Stimulated activated CD4-positive, alpha-beta T cell treated with anti-CD3 and anti-CD28 coated beads, Interleukin-1b, Interleukin-23, amount 100 ng/mL, for 4 hours (primary cell): Measurements from ENCODE around the gene TCF25.
A peak's percentile ranks its signal among the peaks of the same experiment; 100 is the strongest.

Experiments used
- DNase-seq, 2 donors: peaks; one replicate each; pipeline ENCODE4 v3.0.0-alpha.2; 2020; ENCODE audit warnings: low read depth in 2 of 2

Gene TCF25

DNA sequence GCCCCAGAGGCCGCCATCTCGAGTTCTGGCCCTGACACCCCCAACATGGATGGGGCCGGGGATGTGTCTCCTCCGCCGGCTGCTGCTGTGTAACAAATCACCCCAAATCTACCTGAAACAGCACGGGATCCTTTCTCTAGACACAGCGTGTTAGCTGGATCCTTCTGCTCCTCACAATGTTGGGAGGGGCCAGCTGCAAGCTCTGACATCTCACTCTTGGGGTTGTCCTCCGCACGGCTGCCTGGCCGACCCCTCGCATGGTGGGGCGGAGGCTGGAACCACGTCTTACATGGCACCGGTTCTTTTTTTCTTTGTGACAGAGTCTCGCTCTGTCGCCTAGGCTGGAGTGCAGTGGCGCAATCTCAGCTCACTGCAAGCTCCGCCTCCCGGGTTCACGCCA lies 63.6 kb downstream of the TCF25 start:
- DNase-seq: no peak

DNA sequence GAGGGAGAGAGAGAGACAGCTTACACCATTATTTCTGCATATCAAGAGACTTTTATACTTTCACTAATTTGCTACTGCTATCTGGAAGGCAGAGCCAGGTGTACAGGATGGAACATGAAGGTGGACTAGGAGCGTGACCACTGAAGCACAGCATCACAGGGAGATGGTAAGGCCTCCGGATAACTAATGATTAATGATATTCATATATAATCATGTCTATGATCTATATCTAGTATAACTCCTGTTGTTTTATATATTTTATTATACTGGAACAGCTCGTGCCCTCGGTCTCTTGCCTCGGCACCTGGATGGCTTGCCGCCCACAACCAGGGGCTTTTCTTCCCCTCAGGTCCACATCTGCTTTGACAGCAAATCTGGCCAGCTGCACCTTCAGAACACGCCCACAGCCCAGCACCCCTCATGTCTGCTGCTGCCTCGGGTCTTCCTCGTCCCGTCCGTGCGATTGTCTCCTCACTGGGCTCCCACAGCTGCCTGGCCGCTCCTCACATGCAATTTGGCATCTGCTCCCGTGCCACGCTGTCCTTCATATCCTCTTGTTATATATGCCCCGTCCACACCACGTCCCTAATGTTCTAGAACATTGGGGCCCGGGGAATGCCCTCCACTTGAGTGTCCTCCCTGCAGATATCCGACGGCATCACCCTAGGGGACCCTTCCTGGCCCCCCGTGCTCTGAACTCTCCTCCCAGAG lies 64.9 kb downstream of the TCF25 start:
- no peak for DNase-seq

DNA sequence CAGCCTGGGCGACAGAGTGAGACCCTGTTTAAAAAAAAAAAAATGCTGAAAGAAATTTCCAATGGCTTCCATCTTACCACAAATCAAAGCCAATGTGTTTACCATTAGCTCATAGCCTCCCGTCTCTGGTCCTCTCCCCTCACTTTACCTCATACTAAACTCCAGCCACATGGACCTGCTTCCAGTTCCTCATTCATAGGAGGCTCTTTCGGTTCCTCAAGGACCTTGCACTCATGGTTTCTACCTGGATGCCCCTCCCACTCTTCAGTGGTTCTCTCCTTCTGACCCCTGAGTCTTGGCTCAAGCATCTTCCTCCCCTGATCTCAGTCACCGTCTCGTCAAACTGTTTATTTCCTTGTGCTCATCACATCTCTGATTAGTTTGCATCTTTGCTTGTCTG lies 71.4 kb downstream of the TCF25 start:
- no peak for DNase-seq

DNA sequence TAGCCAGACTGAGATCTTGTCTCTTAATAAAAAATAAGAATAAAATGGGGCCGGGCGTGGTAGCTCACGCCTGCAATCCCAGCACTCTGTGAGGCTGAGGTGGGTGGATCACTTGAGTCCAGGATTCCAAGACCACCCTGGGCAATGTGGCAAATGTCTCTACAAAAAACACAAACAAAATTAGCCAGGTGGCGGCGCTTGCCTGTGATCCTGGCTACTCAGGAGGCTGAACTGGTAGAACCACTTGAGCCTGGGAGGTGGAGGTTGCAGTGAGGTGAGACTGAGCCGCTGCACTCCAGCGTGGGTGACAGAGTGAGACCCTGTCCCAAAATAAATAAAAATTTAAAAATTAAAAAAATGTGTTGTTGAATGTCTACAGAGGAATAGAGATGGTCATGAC lies 72.3 kb downstream of the TCF25 start:
- DNase-seq: no peak

DNA sequence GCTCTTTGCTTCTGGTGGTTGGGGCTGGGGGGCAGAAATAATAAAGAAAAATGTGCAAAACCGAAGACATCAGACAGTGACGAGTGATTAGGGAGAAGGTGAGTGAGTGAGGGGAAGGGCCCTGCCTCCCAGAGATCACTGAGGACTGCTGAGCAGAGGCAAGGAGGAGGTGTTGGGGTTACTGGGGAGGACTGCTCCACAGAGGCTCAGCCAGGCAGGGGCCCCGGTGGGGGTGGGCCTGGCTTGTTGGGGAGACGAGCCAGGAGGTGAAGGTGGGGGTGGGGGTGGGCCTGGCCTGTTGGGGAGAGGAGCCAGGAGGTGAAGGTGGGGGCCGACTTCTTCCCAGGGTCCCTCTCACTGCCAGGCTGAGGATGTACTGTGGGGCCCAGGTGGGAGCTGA lies 73.1 kb downstream of the TCF25 start:
- no peak for DNase-seq

DNA sequence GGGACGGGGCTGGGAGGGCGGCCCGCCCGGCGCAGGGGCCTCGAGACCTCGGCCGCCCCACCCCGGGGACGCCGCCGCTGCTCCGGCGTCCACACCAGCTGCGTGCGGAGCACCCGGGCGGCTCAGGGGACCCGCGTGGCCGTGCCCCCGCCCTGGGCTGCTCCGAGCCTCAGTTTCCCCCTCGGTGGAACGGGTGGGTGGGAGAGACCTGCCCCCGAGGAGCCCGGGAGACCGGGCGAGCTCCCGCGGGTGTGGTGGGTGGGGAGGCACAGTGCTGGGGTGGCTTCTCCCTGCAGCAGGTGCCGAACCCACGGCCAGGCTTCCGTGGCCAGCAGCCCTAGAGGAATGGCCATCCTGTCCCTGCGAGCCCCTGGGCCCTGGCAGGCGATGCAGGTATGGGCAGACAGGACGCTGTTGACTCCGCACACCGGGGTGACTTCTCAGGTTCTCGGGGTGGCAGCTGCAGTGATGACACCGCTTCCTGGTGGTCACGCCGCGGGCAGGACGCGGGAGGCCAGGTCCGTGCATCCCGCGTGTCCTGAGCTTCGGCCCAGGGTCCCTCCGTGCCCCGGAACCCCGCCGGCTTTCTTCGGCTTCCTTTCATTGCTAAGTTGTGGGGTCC lies 75.8 kb downstream of the TCF25 start:
- peak in 1 of 2 donors; percentile 3 for DNase-seq

DNA sequence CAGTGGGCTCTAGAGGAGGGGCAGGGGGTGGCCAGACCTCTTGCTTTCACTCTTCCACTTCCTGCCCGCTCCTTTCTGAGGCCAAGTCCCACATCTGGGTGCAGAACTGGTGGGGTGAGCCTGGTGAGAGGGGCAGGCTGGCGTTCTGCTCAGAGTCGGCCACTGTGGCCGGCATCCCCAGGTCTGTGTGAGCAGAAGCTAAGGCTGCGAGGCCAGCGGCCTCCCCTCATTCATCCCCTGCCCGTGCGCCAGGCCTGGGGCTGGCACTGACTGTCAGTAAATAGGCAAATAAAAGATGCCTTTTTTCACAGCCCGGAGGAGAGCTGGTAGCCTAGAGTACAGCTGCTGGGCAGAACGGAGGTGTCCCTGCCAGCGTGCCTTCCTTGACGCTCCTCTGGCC lies 76.4 kb downstream of the TCF25 start:
- DNase-seq: no peak

DNA sequence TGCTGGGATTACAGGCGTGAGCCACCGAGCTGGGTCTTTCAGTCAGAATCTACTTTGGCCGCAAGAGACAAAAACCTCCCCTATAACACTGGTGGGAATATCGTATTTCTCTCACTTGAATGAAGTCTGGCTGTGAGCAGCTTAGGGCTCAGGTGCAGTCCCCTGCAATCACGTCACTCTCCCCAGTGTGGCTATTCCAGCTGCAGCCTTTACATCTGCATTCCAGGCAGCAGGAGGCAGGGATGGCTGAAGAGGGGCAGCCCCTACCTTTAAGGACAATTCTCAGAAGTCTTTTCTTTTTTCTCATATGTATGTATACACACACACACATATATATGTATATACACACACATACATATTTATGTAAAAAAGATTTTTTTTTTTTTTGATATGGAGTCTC lies 78.1 kb downstream of the TCF25 start:
- DNase-seq: no peak

DNA sequence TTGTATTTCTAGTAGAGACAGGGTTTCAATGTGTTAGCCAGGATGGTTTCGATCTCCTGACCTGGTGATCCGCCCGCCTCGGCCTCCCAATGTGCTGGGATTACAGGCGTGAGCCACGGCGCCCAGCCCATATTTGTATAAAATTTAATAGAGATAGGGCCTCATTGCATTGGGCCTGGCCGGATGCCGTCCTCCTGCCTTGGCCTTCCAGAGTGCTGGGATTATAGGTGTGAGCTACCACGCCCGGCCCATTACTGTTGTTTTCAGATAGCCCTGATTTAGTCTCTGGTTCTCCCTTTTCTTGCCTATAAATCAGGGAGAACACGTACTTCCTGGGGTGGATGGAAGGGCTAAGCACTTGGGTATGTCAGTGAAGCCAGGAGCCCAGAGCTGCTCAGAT lies 78.7 kb downstream of the TCF25 start:
- no peak for DNase-seq

DNA sequence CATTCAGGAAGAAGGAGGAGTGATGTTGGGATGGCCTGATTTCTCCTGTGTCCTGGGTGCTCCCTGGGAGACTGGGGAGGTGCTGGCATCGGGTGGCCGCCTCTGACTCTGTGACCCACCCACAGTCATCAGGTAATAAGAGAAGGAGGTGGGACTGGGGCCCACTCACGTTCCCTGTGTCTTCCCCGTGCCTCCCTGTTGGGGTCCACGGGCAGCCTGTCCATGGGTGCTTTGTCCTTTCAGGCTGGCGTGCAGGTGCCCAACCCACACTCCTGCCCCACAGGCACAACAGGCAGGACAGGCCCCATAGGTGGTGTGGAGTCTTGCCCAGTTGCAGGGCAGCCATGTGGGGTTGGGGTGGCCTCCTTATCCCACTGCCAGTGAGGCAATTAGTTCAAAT lies 79.2 kb downstream of the TCF25 start:
- no peak for DNase-seq

DNA sequence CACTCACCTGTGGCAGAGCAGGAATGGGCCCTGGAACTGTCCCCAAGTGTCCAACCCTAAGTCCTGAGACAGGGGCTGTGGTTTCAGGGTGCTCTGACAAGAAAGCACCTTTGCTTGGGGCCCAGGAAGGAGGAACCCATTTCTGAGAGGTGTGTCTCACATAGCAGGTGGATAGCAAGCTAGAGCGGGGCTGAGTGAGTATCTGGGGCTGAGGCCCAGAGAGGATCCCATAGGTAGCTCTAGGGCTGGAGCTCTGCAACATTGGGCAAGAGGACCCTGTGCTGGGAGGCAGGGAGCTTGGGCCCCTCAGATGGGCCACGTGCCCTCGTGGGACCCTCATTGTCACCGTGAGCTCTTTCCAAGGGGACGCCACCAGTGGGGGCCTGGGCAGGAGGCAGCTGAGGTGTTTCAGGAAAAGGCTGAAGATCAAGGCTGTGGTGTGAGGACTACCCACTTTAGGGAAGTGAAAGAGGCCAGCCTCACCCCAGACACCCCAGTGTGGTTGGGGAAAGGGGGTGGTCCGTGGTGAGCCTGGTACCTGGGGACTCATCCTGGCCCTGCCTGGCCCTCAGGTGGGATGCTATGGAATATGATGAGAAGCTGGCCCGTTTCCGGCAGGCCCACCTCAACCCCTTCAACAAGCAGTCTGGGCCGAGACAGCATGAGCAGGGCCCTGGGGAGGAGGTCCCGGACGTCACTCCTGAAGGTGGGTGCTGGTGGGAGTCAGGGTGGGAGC lies 80.4 kb downstream of the TCF25 start:
- DNase-seq: no peak

DNA sequence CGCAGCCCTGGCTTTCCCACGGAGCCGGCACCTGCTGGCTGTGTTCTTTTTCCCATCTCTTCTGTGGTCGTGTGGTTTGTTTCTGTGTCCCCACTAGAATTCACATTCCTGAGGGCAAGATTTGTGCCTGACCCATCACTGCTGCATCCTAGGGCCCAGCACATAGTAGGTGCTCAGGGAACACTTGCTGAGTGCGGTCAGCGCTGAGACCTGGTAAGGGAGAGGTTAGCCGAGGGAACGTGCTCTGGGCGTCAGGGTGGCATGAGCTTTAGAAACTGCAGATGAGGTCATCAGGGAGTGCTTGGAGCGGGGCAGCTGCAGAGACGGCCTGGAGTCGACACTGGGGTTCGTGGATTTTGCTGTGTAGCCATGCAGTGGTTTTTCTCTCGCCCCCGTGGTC lies 81.1 kb downstream of the TCF25 start:
- DNase-seq: no peak

DNA sequence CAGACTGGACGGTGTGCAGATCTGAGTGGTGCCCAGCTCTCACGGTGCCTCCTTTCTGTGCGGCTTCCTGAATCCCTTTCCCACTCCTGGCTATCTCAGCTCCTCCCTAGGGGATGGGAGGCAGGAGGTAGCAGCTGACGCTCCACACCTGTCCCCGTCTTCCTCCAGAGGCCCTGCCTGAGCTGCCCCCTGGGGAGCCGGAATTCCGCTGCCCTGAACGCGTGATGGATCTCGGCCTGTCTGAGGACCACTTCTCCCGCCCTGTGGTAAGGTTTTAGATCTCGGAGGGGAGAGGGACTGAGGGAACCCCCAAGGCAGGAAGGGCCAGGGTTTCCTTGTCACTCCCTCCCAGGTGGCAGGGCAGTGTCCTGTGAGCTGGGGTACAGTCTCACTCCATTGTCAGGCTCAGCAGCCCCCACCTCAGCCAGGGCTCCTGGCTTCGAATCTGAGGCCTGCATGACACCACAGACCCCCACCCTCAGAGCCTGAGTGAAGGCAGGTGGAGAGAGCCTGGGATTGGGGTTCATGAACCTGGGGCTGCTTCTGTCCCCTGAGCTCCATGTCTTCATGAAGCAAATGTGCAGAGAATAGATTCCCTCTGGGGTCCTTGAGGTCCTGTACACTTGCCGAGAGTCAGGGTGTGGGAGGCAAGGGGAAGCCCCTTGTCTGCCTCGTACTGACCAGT lies 81.8 kb downstream of the TCF25 start:
- DNase-seq: no peak

DNA sequence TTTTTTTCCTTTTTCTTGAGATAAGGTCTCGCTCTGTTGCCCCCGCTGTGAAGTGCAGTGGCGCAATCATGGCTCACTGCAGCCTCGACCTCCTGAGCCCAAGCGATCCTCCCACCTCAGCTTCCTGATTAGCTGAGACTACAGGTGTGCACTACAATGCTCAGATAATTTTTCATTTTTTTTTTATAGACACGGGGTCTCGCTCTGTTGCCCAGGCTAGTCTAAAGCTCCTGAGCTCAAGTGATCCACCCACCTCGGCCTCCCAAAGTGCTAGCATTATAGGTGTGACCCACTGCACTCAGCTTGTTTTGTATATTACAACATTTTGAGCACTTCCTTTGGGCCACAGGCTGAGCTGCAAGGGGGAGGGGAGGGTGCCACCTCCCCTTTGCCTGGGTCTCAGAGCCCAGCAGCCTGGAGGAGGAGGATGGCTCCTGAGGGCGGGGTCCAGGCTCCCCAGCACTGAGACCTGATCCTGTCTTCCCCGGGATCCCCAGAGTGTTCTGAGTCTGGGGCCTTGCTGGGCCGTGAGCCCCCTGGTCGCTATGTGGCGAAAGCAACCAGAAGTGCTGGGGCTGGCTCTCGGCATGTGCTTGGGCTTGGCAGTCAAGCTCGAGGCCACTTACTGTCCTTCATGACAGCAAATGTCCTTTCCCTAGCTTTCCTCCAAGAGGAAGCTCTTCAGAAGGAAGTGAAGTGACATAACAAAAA lies 83.3 kb downstream of the TCF25 start:
- DNase-seq: no peak

DNA sequence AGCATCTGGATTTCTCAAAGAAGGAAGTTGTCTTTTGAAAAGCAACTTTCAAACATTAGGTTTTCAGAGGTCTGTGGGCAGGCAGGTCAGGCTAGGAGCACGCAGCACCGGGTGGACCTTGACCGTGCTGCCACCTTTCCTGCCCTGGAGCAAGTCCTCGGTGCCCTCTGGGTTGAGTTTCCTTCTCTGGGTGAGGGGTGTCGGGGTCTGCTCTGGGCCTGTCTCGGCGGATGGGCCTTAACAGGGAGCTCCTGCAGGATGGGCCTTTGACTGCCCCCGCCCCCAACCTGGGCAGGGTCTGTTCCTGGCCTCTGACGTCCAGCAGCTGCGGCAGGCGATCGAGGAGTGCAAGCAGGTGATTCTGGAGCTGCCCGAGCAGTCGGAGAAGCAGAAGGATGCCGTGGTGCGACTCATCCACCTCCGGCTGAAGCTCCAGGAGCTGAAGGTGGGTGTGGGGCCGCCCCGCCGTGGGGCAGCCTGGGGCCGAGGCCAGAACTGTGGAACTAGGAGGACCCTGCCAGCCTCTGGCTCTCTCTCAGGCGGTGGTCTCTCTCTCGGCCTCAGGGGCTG lies 83.9 kb downstream of the TCF25 start:
- no peak for DNase-seq

DNA sequence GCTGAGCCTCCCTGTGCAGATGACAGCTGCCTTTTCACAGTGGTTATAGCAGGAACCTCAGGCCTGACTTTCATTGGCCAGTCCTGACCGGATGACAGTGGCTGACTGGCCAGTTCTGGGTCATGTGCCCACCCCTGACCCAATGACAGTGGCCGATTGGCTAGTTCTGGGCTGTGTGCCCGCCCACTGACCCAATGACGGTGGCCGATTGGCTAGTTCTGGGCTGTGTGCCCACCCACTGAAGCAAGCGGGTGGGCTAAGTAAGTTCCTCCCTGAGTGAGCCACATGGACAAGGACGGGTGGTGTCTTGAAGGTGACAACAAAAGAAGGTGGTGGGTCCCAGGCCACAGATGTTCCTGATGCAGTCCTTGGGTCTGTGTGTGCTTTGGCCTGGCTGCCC lies 84.7 kb downstream of the TCF25 start:
- no peak for DNase-seq

DNA sequence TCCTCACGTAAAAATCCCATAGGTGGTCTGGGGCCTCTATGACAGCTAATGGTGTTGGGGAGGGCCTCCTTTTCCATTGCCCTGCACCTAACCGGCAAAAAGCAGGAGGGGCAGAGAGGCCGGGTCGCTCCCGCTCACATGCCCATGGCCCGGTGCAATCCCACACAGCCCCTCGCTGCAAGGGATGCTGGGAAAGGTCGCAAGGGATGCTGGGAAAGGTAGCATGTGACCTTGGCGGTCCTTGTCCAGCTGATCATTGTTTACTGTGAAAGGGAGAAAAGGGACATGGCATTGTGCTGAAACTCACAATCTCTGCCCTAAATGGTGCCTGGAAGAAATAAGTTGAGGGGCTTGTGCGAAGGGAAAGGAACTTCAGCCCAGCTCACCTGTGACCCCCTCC lies 85.2 kb downstream of the TCF25 start:
- no peak for DNase-seq

DNA sequence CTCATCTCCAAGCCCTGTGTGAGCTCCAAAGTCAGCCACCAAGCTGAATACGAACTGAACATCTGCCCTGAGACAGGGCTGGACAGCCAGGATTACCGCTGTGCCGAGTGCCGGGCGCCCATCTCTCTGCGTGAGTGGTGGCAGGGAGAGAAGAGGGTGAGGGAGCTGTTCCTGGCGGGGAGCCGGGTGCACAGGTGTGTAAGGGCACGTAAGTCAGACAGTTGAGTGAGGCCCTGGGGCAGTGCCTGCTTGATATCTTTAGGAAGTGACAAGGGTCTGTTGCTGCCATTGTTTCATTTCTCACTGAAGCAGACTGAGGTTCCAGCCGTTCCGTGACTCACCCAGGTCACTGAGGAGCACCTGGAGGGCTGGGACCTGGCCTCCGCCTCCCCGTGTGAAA lies 87.6 kb downstream of the TCF25 start:
- no peak for DNase-seq
